GM21723 (cell line): Measurements from ENCODE around the gene CYP27A1.

ENCODE experiments used
- ATAC-seq: cut with Tn5 transposase; IDR thresholded peaks from one replicate; pipeline ENCODE4 v1.9.1; 2021; ENCODE audit warnings: mild to moderate bottlenecking, moderate library complexity; ENCODE audit not compliant: unreplicated experiment

The CYP27A1 gene

DNA sequence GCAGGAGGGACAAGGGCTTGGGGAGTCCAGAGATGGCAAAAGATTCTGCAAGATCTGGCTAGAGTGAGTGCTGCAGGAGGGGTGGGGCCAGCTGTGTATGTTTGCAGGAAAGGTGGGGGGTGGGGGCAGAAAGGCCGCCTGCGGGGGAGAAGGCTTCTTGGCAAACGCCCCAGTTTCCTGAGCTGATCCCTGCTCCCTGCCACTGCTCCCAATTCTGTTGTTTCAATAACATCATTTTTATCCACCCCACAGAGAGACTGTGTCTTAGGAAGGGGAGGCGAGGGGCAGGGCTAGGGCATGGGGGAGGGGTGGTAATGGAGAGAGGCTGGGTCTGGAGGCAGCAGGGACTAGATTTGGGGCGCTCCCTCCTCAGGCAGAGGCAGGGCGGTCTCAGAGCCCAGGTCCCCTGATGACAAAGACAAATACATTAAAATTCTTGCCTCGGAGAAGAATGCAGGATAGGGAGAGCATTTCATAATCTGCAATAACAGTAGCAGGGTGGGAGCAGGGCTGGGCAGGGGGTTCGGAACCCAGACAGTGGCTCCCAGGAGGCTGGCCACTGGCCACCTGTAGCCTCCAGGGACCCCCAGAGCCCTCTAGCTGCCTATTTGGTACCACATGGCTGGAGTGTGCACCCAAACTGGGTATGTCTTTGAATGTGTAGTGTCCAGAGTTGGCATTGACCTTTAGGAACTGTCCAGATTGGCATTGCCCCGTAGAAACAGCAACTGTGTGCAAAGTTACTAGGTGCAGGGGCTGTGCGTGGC lies 75.6 kb downstream of the CYP27A1 start:
- ATAC-seq, result no peak

DNA sequence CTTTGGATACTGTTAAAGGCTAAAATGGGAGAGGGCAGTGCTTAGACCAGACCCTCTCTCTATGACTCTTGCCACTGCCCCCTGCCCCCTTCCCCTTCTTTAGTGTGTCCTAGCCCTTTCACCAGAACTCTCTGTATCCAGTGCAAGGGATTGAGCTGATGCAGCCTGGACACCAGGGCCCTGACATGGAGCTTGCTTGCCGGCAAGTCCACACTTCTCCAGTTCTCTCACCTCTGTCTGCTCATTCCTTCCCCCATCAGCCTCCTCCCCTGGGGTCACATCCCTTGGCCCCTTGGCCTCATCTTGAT lies 76.1 kb downstream of the CYP27A1 start:
- ATAC-seq, result no peak

DNA sequence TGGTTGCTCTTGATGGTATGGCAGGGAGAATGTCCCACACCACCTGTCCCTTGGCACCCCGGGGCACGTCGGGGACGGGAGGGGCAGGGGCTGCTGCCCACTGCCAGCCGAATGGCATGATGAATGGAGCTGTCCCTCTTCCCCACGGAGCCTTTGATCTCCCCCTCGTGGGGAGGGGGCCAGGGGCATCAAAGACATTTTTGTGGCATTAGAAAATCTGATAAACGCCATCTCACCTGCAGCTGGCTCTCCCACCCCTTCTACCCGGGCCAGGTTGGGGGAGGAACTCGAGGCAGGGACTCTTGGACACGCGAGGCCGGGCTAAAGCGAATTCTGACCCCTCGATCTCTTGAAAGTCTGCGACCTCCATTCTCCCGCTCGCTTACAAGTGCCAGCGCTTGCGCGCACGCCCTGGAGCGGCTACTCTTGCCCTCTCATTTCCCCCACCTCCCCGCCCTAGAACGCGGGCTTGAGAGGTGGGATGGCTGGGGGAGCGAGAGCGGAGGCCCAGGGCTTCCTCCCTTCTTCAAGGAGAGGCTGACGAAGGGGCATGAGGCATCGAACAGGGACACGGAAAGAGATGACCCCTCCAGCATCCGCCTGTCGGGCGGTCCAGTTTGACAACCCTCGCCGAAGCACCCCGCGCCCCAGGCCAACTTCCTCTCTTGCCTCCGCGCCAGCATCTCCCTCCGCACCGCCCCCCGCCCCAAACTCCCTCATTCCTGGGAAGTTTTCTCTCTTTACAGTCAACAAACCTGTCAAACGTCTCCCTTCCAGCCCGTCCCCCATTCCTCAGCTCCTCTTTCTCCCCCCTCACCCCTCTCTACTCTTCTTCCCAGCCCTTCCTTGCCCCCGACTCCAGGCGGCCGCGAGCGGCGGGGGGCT lies 77.0 kb downstream of the CYP27A1 start:
- no peak for ATAC-seq

DNA sequence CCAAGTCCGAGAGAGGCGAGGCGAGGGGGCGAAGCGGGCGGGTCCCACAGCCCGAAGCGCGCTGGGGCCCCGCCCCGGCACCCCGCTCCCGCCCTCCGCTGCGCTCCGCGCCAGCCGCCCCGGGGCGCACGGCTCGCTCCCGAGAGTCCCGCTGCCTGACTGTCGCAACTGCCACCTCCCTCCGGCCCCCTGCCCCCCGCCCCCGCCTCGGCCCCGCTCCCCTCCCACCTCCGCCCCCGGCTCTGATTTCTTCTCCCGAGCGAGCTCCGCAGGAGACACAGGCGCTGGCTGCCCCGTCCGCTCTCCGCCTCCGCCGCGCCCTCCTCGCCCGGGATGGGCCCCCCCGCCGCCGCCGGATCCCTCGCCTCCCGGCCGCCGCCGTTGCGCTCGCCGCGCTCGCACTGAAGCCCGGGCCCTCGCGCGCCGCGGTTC lies 77.6 kb downstream of the CYP27A1 start, which contains the start of gene WNT6:
Gene WNT6 (plus strand): TSS at position 250 of the 432 bp plus-strand sequence. CDS start 233 bp downstream, outside the sequence.
- ATAC-seq, result no peak

DNA sequence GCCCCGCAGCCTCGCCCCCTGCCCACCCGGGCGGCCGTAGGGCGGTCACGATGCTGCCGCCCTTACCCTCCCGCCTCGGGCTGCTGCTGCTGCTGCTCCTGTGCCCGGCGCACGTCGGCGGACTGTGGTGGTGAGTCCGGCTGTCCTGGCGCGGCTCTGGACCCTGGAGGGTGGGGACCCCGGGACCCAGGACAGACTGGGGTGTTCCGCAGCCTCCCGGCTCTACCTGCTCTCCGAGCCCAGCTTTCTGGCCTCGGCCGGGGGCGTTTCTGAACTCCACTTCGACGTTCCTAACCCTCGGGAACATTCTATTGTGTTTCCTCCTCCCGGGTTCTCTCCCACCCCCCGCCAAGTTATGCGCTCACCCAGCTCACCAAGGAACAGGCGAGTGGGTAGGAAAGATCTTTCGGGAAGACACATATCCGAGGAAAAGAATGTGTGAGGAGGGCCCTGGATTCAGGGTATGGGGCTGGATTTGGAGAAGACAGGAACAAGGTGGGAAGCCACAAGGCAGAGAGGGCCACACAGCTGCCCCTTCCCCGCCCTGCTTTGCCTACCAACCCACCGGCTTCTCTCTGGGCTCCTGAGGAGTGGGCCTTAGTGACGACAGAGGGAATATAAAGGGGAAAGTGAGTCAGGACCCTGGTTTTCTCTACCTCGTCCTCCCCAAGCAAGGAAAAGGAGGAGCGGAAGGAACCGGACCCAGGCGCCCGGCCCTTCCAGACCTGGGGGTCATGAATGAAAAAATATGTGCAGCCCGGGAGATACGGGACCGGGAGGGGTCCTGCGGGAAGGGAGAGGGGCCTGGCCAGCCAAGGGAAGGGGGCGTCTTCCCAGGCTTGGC lies 78.3 kb downstream of the CYP27A1 start:
- ATAC-seq, result no peak

DNA sequence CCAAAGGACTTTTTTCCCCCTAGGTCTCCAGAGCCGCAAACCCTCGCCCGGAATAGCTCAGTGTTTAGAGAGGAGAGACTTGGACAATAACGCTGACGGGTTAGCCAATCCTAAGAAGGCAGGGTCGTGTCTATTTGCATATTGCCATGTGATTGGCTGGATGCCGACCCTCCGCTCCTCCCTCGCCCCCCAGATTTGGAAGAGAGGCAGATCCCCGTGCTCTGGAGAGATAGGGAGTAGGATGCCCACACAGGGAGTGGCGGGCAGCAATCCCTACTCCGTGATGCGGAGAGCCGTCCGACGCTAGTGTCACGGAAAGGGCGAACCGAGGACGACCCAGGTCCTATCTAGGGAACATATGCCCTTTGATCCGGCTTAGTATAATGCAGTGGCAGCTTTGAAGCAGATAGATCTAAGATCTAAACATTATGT lies 79.0 kb downstream of the CYP27A1 start:
- ATAC-seq, result no peak

DNA sequence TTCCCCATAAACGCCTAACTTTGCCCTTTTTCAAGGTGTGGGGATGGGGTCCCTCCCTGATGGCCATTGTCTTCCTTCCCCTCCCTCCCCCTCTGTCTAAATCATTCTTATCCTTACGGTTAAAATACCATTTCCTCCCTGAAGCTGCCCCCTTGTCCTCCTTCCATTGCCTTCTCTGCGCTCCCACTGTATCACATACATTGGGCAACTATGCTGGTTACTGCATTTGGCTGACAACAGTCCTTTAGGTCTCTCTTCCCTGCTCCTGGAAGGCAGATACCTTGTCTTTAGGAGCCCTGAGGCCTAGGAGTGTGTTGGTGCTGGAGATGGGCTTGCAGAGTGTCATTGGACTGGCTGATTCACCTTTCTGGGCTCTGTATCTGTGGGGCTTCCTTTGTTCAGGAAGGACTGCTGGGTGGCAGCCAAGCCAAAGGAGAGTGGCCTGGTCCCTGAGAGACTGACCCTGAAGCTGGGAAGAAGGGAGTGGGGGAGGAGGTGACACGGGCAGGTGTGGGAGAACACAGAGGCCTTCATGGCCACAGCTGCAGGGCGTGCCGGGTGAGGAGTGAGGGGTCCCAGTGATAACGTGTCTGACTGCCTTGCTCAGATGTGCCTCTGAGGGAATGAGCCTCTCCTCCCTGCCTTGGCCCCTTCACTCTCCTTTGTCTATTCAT lies 79.8 kb downstream of the CYP27A1 start:
- ATAC-seq, result no peak

DNA sequence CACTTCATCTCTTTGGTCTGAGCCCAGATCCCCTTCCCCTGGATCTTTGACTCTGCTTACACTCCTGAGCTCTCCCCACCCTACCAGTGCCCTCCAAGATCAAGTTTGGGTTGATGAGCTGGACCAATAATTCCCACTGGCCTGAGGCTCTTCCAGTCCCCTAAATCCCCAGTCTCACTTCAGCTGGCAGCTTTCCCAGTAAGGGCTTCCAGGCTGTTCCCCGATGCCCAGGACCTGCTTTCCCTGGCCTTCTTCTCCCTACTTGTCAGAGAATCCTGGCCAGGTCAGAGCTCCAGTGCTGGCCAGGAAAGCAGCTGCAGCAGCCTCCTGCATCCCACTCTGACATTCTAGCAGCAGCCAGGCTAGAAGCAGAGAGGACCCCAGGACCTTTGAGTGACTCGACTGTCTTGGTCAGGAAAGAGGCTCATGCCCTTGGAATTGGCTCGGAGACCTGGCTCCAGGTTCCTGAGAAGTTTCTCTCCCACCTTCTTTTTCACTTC lies 81.1 kb downstream of the CYP27A1 start:
- no peak for ATAC-seq
